ENCODE results near the gene ELF2. TPM values are rescaled to one million over a fixed set of nuclear protein-coding genes. Genes with fewer than 3 reads are reported as not detected.

The ELF2 gene
- total and polyA plus RNA-seq, 2 donors (not counting 1 experiment from before 2014, with no cell fraction given): 25.1 to 97.5 TPM

DNA sequence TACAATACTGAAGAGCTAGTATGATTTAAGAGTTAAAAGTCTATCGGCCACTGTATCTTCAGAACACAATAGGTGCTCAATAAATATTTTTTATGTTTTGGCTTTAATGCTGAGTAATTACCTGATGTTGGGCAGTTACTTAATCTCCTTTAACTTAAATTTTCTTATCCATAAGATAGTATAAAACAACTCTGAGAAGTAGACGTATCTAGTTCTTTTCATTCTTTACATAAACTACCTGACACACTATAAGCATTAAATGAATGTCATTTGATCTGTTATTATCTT is 22.9 kb downstream of the ELF2 start:
- H3K79me2 ChIP-seq (ENCODE audit: control insufficient read depth, insufficient read depth, low read length): peaks cover 9% of the 10 kb centered on the region
- Mint-ChIP-seq H3K4me3 (no peak overlapping the region), H3K9me3 (ENCODE audit: insufficient read depth) (no peaks in the 10 kb centered on the region), H3K4me1 (peaks cover 14% of the 10 kb centered on the region), H3K27ac (no peak overlapping the region), H3K27me3 (no peaks in the 10 kb centered on the region)
- no peak overlapping the region for H2AFZ ChIP-seq (ENCODE audit: insufficient read depth, low read depth, low read length, poor library complexity, severe bottlenecking)
- intact Hi-C loops (cut with micrococcal nuclease): no loop called here
- no peak overlapping the region for H3K4me2 ChIP-seq (replicated peaks; ENCODE audit: low read depth, low read length, poor library complexity, severe bottlenecking)
- no CpG with 5 or more reads among the region's 2 CpGs for WGBS (ENCODE audit: insufficient coverage)
- TF ChIP-seq EZH2 (IDR thresholded peaks at IDR 0.05; ENCODE audit: borderline replicate concordance, insufficient read depth, low read depth, low read length, poor library complexity, severe bottlenecking): no peak
- TF ChIP-seq, protein P1, sequence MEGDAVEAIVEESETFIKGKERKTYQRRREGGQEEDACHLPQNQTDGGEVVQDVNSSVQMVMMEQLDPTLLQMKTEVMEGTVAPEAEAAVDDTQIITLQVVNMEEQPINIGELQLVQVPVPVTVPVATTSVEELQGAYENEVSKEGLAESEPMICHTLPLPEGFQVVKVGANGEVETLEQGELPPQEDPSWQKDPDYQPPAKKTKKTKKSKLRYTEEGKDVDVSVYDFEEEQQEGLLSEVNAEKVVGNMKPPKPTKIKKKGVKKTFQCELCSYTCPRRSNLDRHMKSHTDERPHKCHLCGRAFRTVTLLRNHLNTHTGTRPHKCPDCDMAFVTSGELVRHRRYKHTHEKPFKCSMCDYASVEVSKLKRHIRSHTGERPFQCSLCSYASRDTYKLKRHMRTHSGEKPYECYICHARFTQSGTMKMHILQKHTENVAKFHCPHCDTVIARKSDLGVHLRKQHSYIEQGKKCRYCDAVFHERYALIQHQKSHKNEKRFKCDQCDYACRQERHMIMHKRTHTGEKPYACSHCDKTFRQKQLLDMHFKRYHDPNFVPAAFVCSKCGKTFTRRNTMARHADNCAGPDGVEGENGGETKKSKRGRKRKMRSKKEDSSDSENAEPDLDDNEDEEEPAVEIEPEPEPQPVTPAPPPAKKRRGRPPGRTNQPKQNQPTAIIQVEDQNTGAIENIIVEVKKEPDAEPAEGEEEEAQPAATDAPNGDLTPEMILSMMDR (IDR thresholded peaks at IDR 0.05): no peak
- ATAC-seq (ENCODE audit: low read depth) (no peak), DNase-seq (no peak)
- H4K20me1 ChIP-seq (ENCODE audit: control insufficient read depth, insufficient read depth, low read length, poor library complexity, severe bottlenecking): no peaks in the 10 kb centered on the region
- no peak overlapping the region for H3K9ac ChIP-seq (ENCODE audit: low read length)
- H3K9me3 ChIP-seq (ENCODE audit: control extremely low read depth in 1 of 3, control insufficient read depth in 2 of 3, insufficient read depth in 1 of 3, low read length in 2 of 3): no peaks in the 10 kb centered on the region
- CTCF ChIA-PET: interaction anchor here (1.3 to 1.5 kb wide), 3 partner anchors 53 to 142 kb away, joined by 3 to 5 read pairs (median 4); no protein-coding TSS in a partner anchor
- H3K27ac ChIP-seq (ENCODE audit: low read length in 2 of 2): no peak overlapping the region
- H3K36me3 ChIP-seq (replicated peaks in 1 of 2; ENCODE audit: control extremely low read depth in 1 of 2, control insufficient read depth in 1 of 2, extremely low read depth in 1 of 2, insufficient read depth in 2 of 2, low read length in 1 of 2): peaks cover 0 to 2% of the 10 kb centered on the region in 2 experiments
- H3K4me1 ChIP-seq (ENCODE audit: control insufficient read depth in 2 of 2, insufficient read depth in 2 of 2, low read length in 2 of 2): no peaks in the 10 kb centered on the region
- no peak overlapping the region for H3K4me3 ChIP-seq (ENCODE audit: control extremely low read depth in 1 of 5, extremely low read depth in 1 of 5, insufficient read depth in 1 of 5, low read depth in 2 of 5, low read length in 4 of 5)
- POLR2A ChIA-PET: no interaction called here
- H3K27me3 ChIP-seq (replicated peaks in 1 of 4; ENCODE audit: control extremely low read depth in 1 of 4, control insufficient read depth in 3 of 4, insufficient read depth in 4 of 4, low read length in 3 of 4): no peaks in the 10 kb centered on the region

DNA sequence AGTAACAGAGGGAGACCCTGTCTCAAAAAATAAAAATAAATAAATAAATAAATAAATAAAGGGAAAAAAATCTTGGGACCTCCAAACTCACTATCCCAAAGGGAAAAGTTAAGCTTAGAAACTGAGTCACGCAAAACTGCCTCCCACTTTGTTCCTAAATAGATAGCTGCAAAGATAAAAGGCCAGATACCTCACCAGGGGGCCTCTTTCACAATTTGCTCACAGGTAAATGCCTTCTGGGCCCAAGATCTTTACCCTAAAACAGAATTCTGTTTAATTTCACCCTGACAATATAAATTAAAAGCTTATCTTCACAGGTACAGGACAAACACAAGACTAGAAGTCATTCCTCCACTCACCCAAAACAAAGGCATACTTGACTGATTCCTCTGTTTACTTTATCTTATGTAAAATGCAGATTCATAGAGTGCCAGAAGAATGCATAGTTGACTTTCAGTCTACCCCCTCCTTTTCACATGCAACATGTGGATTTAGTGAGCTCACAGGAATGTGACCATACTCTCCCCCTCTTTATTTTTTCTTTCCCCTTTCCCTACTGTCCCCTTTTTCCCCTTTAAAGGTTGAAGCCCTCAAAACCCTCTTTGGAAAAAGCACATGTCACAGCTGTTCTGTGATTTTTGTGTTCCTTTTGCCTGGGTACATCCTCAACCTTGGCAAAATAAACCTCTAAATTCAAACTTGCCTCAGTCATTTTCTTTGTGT is 23.4 kb downstream of the ELF2 start:
- Mint-ChIP-seq H3K9me3 (ENCODE audit: insufficient read depth) (no peaks in the 10 kb centered on the region), H3K4me1 (peaks cover 14% of the 10 kb centered on the region), H3K27me3 (no peaks in the 10 kb centered on the region), H3K4me3 (no peak overlapping the region), H3K27ac (no peak overlapping the region)
- ChIA-PET CTCF (interaction anchor here (1.2 to 1.5 kb wide), 3 partner anchors 123 to 142 kb away, joined by 3 to 5 read pairs (median 3); no protein-coding TSS in a partner anchor), POLR2A (no interaction called here)
- Histone ChIP-seq H3K27ac (ENCODE audit: low read length in 2 of 2) (no peak overlapping the region), H2AFZ (ENCODE audit: insufficient read depth, low read depth, low read length, poor library complexity, severe bottlenecking) (no peak overlapping the region), H3K36me3 (replicated peaks in 1 of 2; ENCODE audit: control extremely low read depth in 1 of 2, control insufficient read depth in 1 of 2, extremely low read depth in 1 of 2, insufficient read depth in 2 of 2, low read length in 1 of 2) (peaks cover 0 to 2% of the 10 kb centered on the region in 2 experiments), H3K79me2 (ENCODE audit: control insufficient read depth, insufficient read depth, low read length) (peaks cover 14% of the 10 kb centered on the region), H3K4me3 (ENCODE audit: control extremely low read depth in 1 of 5, extremely low read depth in 1 of 5, insufficient read depth in 1 of 5, low read depth in 2 of 5, low read length in 4 of 5) (no peak overlapping the region), H4K20me1 (ENCODE audit: control insufficient read depth, insufficient read depth, low read length, poor library complexity, severe bottlenecking) (no peaks in the 10 kb centered on the region), H3K9me3 (ENCODE audit: control extremely low read depth in 1 of 3, control insufficient read depth in 2 of 3, insufficient read depth in 1 of 3, low read length in 2 of 3) (no peaks in the 10 kb centered on the region), H3K9ac (ENCODE audit: low read length) (no peak overlapping the region), H3K4me2 (replicated peaks; ENCODE audit: low read depth, low read length, poor library complexity, severe bottlenecking) (no peak overlapping the region), H3K4me1 (ENCODE audit: control insufficient read depth in 2 of 2, insufficient read depth in 2 of 2, low read length in 2 of 2) (no peaks in the 10 kb centered on the region), H3K27me3 (replicated peaks in 1 of 4; ENCODE audit: control extremely low read depth in 1 of 4, control insufficient read depth in 3 of 4, insufficient read depth in 4 of 4, low read length in 3 of 4) (no peaks in the 10 kb centered on the region)
- ATAC-seq (ENCODE audit: low read depth) (no peak), DNase-seq (no peak)
- intact Hi-C loops (cut with micrococcal nuclease): no loop called here
- TF ChIP-seq EZH2 (IDR thresholded peaks at IDR 0.05; ENCODE audit: borderline replicate concordance, insufficient read depth, low read depth, low read length, poor library complexity, severe bottlenecking): no peak
- TF ChIP-seq, protein P1 (IDR thresholded peaks at IDR 0.05): no peak
- no CpG with 5 or more reads among the region's 1 CpG for WGBS (ENCODE audit: insufficient coverage)
